A549 (cell line): ENCODE data around the gene SLC6A17. TPM values are rescaled to one million over a fixed set of nuclear protein-coding genes. Genes with fewer than 3 reads are reported as not detected.

Experiments
- ATAC-seq, 2 experiments: fragments of 200-7000 bp in 1 of 2; fragments of >200 bp in 1 of 2; cut with Nextera tagmentation in 1 of 2; cut with Tn5 transposase in 1 of 2; 3 replicates each; pipeline versions ENCODE4 v1.8.0 to v1.9.1; 2018 to 2020; ENCODE audit warnings: mild to moderate bottlenecking in 1 of 2, moderate library complexity in 1 of 2
- CTCF ChIA-PET: fragments of 300-600 bp; sonication (Branson Sonifier 250); formaldehyde crosslinking; extraction: SDS; loops from one replicate; lab custom pipeline; 2021; ENCODE audit warnings: antibody characterized with exemption, inconsistent platforms; lab: Yijun Ruan, JAX
- POLR2A ChIA-PET: fragments of 350-600 bp; formaldehyde crosslinking; extraction: SDS; loops from one replicate; lab custom pipeline; 2021; ENCODE audit warnings: antibody characterized with exemption, inconsistent platforms; lab: Yijun Ruan, JAX
- DNase-seq, 2 experiments: peaks; one replicate each; pipeline versions ENCODE4 v3.0.0 to v3.0.0-alpha.2; 2011 to 2016; ENCODE audit warnings: low read depth in 1 of 2, low spot score in 1 of 2
- FAIRE-seq: peaks from 2 replicates; lab custom pipeline; 2011; peaks lifted over from hg19 to GRCh38; lab: Jason Lieb, UNC
- H3K27ac ChIP-seq, 2 experiments: fragments of >200 bp; sonication (Bioruptor Twin); formaldehyde crosslinking; 3 replicates each; pipeline ENCODE4 v1.5.1; 2016 to 2017
- H3K4me1 ChIP-seq: fragments of >200 bp; sonication (Bioruptor Twin); formaldehyde crosslinking; 3 replicates; pipeline ENCODE4 v1.6.1; 2016
- H3K4me2 ChIP-seq: fragments of >200 bp; sonication (Bioruptor Twin); formaldehyde crosslinking; 3 replicates; pipeline ENCODE4 v1.6.1; 2016
- H3K4me3 ChIP-seq: fragments of >200 bp; sonication (Bioruptor Twin); formaldehyde crosslinking; 3 replicates; pipeline ENCODE4 v1.5.1; 2016
- H3K9me3 ChIP-seq: fragments of >200 bp; sonication (Bioruptor Twin); formaldehyde crosslinking; 3 replicates; pipeline ENCODE4 v1.6.1; 2016
- CEBPB ChIP-seq, 2 experiments: fragments of >200 bp in 1 of 2; sonication (Bioruptor Twin) in 1 of 2; formaldehyde crosslinking in 1 of 2; IDR thresholded peaks; 2 replicates each; pipeline ENCODE4 v1.6.1; 2012 to 2016
- EHMT2 ChIP-seq: fragments of 200-600 bp; sonication (generic); IDR thresholded peaks from 2 replicates; pipeline ENCODE4 v1.6.1; 2016; ENCODE audit warnings: antibody characterized with exemption, low read depth, mild to moderate bottlenecking, moderate library complexity
- ESRRA ChIP-seq: fragments of 150-350 bp; IDR thresholded peaks from 2 replicates; pipeline ENCODE4 v1.6.1; 2014; ENCODE audit warnings: mild to moderate bottlenecking, low read length, borderline replicate concordance
- FOSL2 ChIP-seq, 2 experiments: fragments of 450-650 bp in 1 of 2; fragments of >200 bp in 1 of 2; sonication (Bioruptor Twin) in 1 of 2; formaldehyde crosslinking; IDR thresholded peaks; 2 replicates each; pipeline versions ENCODE4 v1.5.0 to v1.6.1; 2016 to 2020; ENCODE audit warnings: mild to moderate bottlenecking in 1 of 2, moderate library complexity in 1 of 2
- GATA3 ChIP-seq: IDR thresholded peaks from 2 replicates; pipeline ENCODE4 v1.6.1; 2012; ENCODE audit warnings: borderline replicate concordance
- HEYL ChIP-seq: fragments of 250-450 bp; sonication (Bioruptor Pico); IDR thresholded peaks from 2 replicates; pipeline ENCODE4 v1.8.0; 2021; ENCODE audit warnings: mild to moderate bottlenecking, moderate library complexity
- JUNB ChIP-seq: fragments of >200 bp; sonication (Bioruptor Twin); formaldehyde crosslinking; IDR thresholded peaks from 2 replicates; pipeline ENCODE4 v1.6.1; 2016
- KDM1A ChIP-seq: fragments of 200-600 bp; sonication (generic); IDR thresholded peaks from 2 replicates; pipeline ENCODE4 v1.6.1; 2016; ENCODE audit warnings: low read depth, mild to moderate bottlenecking
- KDM5A ChIP-seq: fragments of 200-600 bp; sonication (generic); IDR thresholded peaks from 2 replicates; pipeline ENCODE4 v1.6.1; 2016; ENCODE audit warnings: antibody characterized with exemption, mild to moderate bottlenecking
- MAFK ChIP-seq: fragments of 450-650 bp; IDR thresholded peaks from 2 replicates; pipeline ENCODE4 v1.6.1; 2014; ENCODE audit not compliant: partially characterized antibody
- NFE2L2 ChIP-seq: fragments of 150-350 bp; conservative IDR thresholded peaks from 2 replicates; pipeline ENCODE4 v1.6.1; 2014; ENCODE audit warnings: low read length
- NR3C1 ChIP-seq: fragments of >200 bp; sonication (Bioruptor Twin); formaldehyde crosslinking; IDR thresholded peaks from 3 replicates; pipeline ENCODE4 v1.6.1; 2017
- PHF8 ChIP-seq: fragments of 200-600 bp; sonication (generic); IDR thresholded peaks from 2 replicates; pipeline ENCODE4 v1.6.1; 2016; ENCODE audit warnings: low read depth, mild to moderate bottlenecking, antibody characterized with exemption, moderate library complexity, borderline replicate concordance
- POLR2AphosphoS2 ChIP-seq: conservative IDR thresholded peaks from 2 replicates; pipeline ENCODE4 v1.6.1; 2012; ENCODE audit warnings: low read length, improper control_type of control experiment, inconsistent platforms
- RAD21 ChIP-seq, 2 experiments: fragments of >200 bp in 1 of 2; sonication (Bioruptor Twin) in 1 of 2; formaldehyde crosslinking in 1 of 2; IDR thresholded peaks in 1 of 2; conservative IDR thresholded peaks in 1 of 2; 2 replicates in 1 of 2; 3 replicates in 1 of 2; pipeline ENCODE4 v1.6.1; 2012 to 2018; ENCODE audit warnings: inconsistent platforms in 1 of 2
- RCOR1 ChIP-seq: fragments of 150-350 bp; IDR thresholded peaks from 2 replicates; pipeline ENCODE4 v1.6.1; 2014; ENCODE audit warnings: antibody characterized with exemption, low read length, low read depth
- RFX5 ChIP-seq: fragments of 450-650 bp; IDR thresholded peaks from 2 replicates; pipeline ENCODE4 v1.7.1; 2014; ENCODE audit warnings: antibody characterized with exemption, mild to moderate bottlenecking, moderate library complexity
- RNF2 ChIP-seq: fragments of 200-600 bp; sonication (generic); IDR thresholded peaks from 2 replicates; pipeline ENCODE4 v1.6.1; 2016; ENCODE audit warnings: low read depth, mild to moderate bottlenecking, antibody characterized with exemption, moderate library complexity, borderline replicate concordance
- SMC3 ChIP-seq: fragments of >200 bp; sonication (Bioruptor Twin); formaldehyde crosslinking; IDR thresholded peaks from 3 replicates; pipeline ENCODE4 v1.6.1; 2018; ENCODE audit warnings: inconsistent platforms
- SREBF2 ChIP-seq: fragments of 450-650 bp; IDR thresholded peaks from 2 replicates; pipeline ENCODE4 v1.6.1; 2014; ENCODE audit warnings: mild to moderate bottlenecking, moderate library complexity
- ZFP36 ChIP-seq: fragments of 450-650 bp; IDR thresholded peaks from 2 replicates; pipeline ENCODE4 v1.6.1; 2014; ENCODE audit warnings: borderline replicate concordance; ENCODE audit not compliant: partially characterized antibody
- WGBS: methylation state at CpG from one replicate; pipeline ENCODE4 v1.1.6; 2017; ENCODE audit errors: missing lambda C conversion rate; 5-methylcytosine and 5-hydroxymethylcytosine counted together
- polyA plus RNA-seq, 4 experiments: library from polyadenylated mRNA; depleted of rRNA in 3 of 4; stranded (reverse); fragments of >200 nt; fragmentation: RNase III in 1 of 4; extraction: RNeasy Plus Mini Kit Qiagen cat#74134 plus additional on column Dnase treatment in 1 of 4; gene quantifications; 2 replicates in 3 of 4; 3 replicates in 1 of 4; pipeline ENCODE4 v1.2.3, GENCODE V29; 2011 to 2017
- TF ChIP-seq, protein P1 (sequence below): fragments of >200 bp; sonication (Bioruptor Twin); formaldehyde crosslinking; IDR thresholded peaks from 2 replicates; pipeline ENCODE4 v1.6.1; 2016
- TF ChIP-seq, protein P2 (sequence below): fragments of >200 bp; sonication (Bioruptor Twin); formaldehyde crosslinking; IDR thresholded peaks from 3 replicates; pipeline ENCODE4 v1.6.1; 2016
- TF ChIP-seq, protein P3 (sequence below): IDR thresholded peaks from 2 replicates; pipeline ENCODE4 v1.6.1; 2012; ENCODE audit warnings: low read depth, borderline replicate concordance
- TF ChIP-seq, protein P4 (sequence below): IDR thresholded peaks from 2 replicates; pipeline ENCODE4 v1.6.1; 2012
- TF ChIP-seq, protein P5 (sequence below): fragments of 150-350 bp; IDR thresholded peaks from 2 replicates; pipeline ENCODE4 v1.6.1; 2014; ENCODE audit warnings: low read depth, mild to moderate bottlenecking, low read length
- TF ChIP-seq, protein P6 (sequence below): fragments of 450-650 bp; IDR thresholded peaks from 2 replicates; pipeline ENCODE4 v1.6.1; 2014; ENCODE audit warnings: antibody characterized with exemption

Gene SLC6A17
- polyA plus RNA-seq, 2 of the 4 experiments (the other 2 are of a cell fraction), result 0.56 to 2.2 TPM

DNA sequence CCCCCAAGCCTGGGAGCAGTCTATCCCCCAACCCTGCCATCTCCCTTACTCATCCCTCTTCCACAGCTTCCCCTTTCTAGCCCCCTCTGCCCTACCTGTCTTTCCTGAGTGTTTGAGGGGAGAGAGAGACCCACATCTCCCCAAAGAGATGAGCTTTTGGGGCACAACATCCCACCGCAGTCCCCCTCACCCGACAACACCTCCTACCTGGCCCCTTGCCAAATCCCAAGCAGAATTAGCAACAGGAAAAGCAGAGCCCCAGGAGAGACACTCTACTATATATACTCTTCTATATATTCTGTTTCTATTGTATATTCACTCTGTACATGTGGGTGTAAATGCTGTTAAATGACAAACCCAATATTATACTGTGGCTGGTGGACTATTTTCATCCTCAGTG is 49.9 kb downstream of the SLC6A17 start:
- no peak for FAIRE-seq
- no peak for TF ChIP-seq SMC3
- TF ChIP-seq ESRRA, result no peak
- no peak for TF ChIP-seq RFX5
- TF ChIP-seq RCOR1, result no peak
- no peak for TF ChIP-seq ZFP36
- no peak for TF ChIP-seq KDM5A
- TF ChIP-seq, protein P1, sequence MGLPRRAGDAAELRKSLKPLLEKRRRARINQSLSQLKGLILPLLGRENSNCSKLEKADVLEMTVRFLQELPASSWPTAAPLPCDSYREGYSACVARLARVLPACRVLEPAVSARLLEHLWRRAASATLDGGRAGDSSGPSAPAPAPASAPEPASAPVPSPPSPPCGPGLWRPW, result no peak
- TF ChIP-seq RAD21 (conservative IDR thresholded peaks at IDR 0.05 in 1 of 2, IDR thresholded peaks at IDR 0.05 in 1 of 2), result no peak
- TF ChIP-seq POLR2AphosphoS2, result no peak
- TF ChIP-seq FOSL2 (IDR thresholded peaks at IDR 0.05), result no peak
- TF ChIP-seq FOSL2 (CRISPR knock-in tag; IDR thresholded peaks at IDR 0.05), result no peak
- TF ChIP-seq, protein P2, sequence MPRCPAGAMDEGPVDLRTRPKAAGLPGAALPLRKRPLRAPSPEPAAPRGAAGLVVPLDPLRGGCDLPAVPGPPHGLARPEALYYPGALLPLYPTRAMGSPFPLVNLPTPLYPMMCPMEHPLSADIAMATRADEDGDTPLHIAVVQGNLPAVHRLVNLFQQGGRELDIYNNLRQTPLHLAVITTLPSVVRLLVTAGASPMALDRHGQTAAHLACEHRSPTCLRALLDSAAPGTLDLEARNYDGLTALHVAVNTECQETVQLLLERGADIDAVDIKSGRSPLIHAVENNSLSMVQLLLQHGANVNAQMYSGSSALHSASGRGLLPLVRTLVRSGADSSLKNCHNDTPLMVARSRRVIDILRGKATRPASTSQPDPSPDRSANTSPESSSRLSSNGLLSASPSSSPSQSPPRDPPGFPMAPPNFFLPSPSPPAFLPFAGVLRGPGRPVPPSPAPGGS, result no peak
- no peak for TF ChIP-seq PHF8
- TF ChIP-seq GATA3, result no peak
- no peak for TF ChIP-seq NR3C1
- no peak overlapping the region for H3K27ac ChIP-seq
- no peaks in the 10 kb centered on the region for H3K9me3 ChIP-seq
- 30% methylated on average over 2 of the region's 2 CpGs for WGBS
- H3K4me3 ChIP-seq, result no peak overlapping the region
- POLR2A ChIA-PET, result no interaction called here
- no peak overlapping the region for H3K4me2 ChIP-seq
- H3K4me1 ChIP-seq, result peaks cover 11% of the 10 kb centered on the region
- CTCF ChIA-PET, result interaction anchor here (0.9 to 16.7 kb wide), 6 partner anchors 109 to 295 kb away, joined by 3 to 354 read pairs (median 97); partner anchors contain the start of gene PROK1
- ATAC-seq, result no peak
- DNase-seq, result no peak

DNA sequence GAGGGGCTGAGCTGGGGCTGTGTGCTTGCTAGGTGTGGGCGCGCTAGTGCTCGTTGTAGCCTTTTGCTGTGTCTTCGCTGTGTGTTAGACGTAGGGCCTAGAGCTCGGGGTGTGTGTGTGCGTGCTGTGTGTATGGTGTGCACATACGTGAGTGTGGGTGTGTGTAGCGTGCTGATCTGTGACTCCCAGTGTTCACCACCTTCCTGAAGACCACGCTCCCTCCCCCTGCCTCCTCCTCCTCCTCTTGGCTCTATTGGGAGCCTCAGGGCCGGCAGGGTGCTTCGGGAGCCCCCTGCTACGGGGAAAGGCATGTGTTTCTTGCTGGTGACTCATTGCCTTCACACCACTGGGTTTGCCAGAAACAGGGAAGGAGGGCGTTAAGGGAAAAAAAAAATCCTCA is 50.4 kb downstream of the SLC6A17 start:
- peaks cover 11% of the 10 kb centered on the region for H3K4me1 ChIP-seq
- POLR2A ChIA-PET, result no interaction called here
- CTCF ChIA-PET, result interaction anchor here (0.9 to 16.7 kb wide), 8 partner anchors 12 to 294 kb away, joined by 3 to 354 read pairs (median 16); partner anchors contain the start of gene PROK1
- no peak for ATAC-seq
- H3K27ac ChIP-seq, result no peak overlapping the region
- DNase-seq, result no peak
- TF ChIP-seq, protein P2, result no peak
- TF ChIP-seq MAFK (no peak), HEYL (CRISPR knock-in tag) (no peak), NFE2L2 (no peak), ESRRA (no peak), RNF2 (no peak), EHMT2 (no peak), JUNB (no peak), KDM1A (no peak), CEBPB (IDR thresholded peaks at IDR 0.05) (no peak), SREBF2 (no peak)
- TF ChIP-seq, protein P3, sequence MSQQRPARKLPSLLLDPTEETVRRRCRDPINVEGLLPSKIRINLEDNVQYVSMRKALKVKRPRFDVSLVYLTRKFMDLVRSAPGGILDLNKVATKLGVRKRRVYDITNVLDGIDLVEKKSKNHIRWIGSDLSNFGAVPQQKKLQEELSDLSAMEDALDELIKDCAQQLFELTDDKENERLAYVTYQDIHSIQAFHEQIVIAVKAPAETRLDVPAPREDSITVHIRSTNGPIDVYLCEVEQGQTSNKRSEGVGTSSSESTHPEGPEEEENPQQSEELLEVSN, result no peak
- TF ChIP-seq, protein P4, sequence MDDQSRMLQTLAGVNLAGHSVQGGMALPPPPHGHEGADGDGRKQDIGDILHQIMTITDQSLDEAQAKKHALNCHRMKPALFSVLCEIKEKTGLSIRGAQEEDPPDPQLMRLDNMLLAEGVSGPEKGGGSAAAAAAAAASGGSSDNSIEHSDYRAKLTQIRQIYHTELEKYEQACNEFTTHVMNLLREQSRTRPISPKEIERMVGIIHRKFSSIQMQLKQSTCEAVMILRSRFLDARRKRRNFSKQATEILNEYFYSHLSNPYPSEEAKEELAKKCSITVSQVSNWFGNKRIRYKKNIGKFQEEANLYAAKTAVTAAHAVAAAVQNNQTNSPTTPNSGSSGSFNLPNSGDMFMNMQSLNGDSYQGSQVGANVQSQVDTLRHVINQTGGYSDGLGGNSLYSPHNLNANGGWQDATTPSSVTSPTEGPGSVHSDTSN, result no peak
- TF ChIP-seq, protein P5, sequence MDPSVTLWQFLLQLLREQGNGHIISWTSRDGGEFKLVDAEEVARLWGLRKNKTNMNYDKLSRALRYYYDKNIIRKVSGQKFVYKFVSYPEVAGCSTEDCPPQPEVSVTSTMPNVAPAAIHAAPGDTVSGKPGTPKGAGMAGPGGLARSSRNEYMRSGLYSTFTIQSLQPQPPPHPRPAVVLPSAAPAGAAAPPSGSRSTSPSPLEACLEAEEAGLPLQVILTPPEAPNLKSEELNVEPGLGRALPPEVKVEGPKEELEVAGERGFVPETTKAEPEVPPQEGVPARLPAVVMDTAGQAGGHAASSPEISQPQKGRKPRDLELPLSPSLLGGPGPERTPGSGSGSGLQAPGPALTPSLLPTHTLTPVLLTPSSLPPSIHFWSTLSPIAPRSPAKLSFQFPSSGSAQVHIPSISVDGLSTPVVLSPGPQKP, result no peak
- TF ChIP-seq, protein P6, sequence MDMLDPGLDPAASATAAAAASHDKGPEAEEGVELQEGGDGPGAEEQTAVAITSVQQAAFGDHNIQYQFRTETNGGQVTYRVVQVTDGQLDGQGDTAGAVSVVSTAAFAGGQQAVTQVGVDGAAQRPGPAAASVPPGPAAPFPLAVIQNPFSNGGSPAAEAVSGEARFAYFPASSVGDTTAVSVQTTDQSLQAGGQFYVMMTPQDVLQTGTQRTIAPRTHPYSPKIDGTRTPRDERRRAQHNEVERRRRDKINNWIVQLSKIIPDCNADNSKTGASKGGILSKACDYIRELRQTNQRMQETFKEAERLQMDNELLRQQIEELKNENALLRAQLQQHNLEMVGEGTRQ, result no peak
- no peak overlapping the region for H3K4me3 ChIP-seq
- no peak for FAIRE-seq
- H3K9me3 ChIP-seq, result no peaks in the 10 kb centered on the region
- WGBS, result 70% methylated on average over 14 of the region's 14 CpGs
- no peak overlapping the region for H3K4me2 ChIP-seq
